Glutamatergic neuron (in vitro differentiated cells): ENCODE results near the gene EME2. TPM values are rescaled to one million over a fixed set of nuclear protein-coding genes. Genes with fewer than 3 reads are reported as not detected.

Source experiments
- DNase-seq: peaks from one replicate; pipeline ENCODE4 v3.0.0; 2022
- H3K27ac Mint-ChIP-seq: one replicate; pipeline ENCODE4 v1.8.0; 2020; ENCODE audit warnings: mild to moderate bottlenecking, mixed read lengths, inconsistent platforms; ENCODE audit not compliant: unreplicated experiment
- H3K27me3 Mint-ChIP-seq: one replicate; pipeline ENCODE4 v1.8.0; 2020; ENCODE audit warnings: mild to moderate bottlenecking, moderate library complexity, mixed read lengths, inconsistent platforms; ENCODE audit not compliant: unreplicated experiment
- H3K36me3 Mint-ChIP-seq: one replicate; pipeline ENCODE4 v1.8.0; 2020; ENCODE audit warnings: mild to moderate bottlenecking, mixed read lengths, inconsistent platforms; ENCODE audit not compliant: unreplicated experiment
- H3K4me1 Mint-ChIP-seq: one replicate; pipeline ENCODE4 v1.8.0; 2020; ENCODE audit warnings: mild to moderate bottlenecking, low read depth, mixed read lengths, inconsistent platforms; ENCODE audit not compliant: unreplicated experiment
- H3K4me3 Mint-ChIP-seq: one replicate; pipeline ENCODE4 v1.8.0; 2020; ENCODE audit warnings: mild to moderate bottlenecking, mixed read lengths, inconsistent platforms; ENCODE audit not compliant: unreplicated experiment
- H3K9me3 Mint-ChIP-seq: one replicate; pipeline ENCODE4 v1.8.0; 2020; ENCODE audit warnings: mild to moderate bottlenecking, moderate library complexity, mixed read lengths, inconsistent platforms; ENCODE audit not compliant: unreplicated experiment
- CTCF ChIP-seq: fragments of 200-600 bp; sonication (generic); IDR thresholded peaks from one replicate; pipeline ENCODE4 v1.5.0; 2021; ENCODE audit not compliant: partially characterized antibody, unreplicated experiment
- total RNA-seq: library from RNA; stranded (reverse); fragmentation: NEBNext Ultra II Directional; extraction: Animal tissue kit (Norgen Biotek cat#: 25700); gene quantifications from one replicate; pipeline ENCODE4 v1.2.1, GENCODE V29; 2021; ENCODE audit not compliant: unreplicated experiment

Gene EME2
- total RNA-seq, 1 donor from 2014 or later: 68.7 TPM

- Mint-ChIP-seq H3K27ac (no peak overlapping the region), H3K9me3 (peaks cover 13% of the 10 kb centered on the region), H3K36me3 (no peaks in the 10 kb centered on the region), H3K27me3 (peaks cover 10% of the 10 kb centered on the region), H3K4me1 (peaks cover 6% of the 10 kb centered on the region), H3K4me3 (peak overlapping the region; percentile 25)
- no peak for TF ChIP-seq CTCF
- no peak for DNase-seq
Measured at GRCh38 chr16:1757714-1758461, 14.7 kb upstream of the EME2 start.

GRCh38 chr16:1758923-1759322 is 13.7 kb upstream of the EME2 start:
- no peak for DNase-seq
- Mint-ChIP-seq H3K4me3 (no peak overlapping the region), H3K27me3 (peaks cover 10% of the 10 kb centered on the region), H3K4me1 (peaks cover 6% of the 10 kb centered on the region), H3K9me3 (peaks cover 11% of the 10 kb centered on the region), H3K27ac (no peak overlapping the region), H3K36me3 (no peaks in the 10 kb centered on the region)
- no peak for TF ChIP-seq CTCF

- DNase-seq: peak; percentile 11
- no peaks in the 10 kb centered on the region for H3K36me3 Mint-ChIP-seq
- H3K27me3 Mint-ChIP-seq: peaks cover 10% of the 10 kb centered on the region
Measured at GRCh38 chr16:1759511-1759910, 13.1 kb upstream of the EME2 start.

GRCh38 chr16:1760911-1761310 is 11.7 kb upstream of the EME2 start:
- no peak overlapping the region for H3K4me3 Mint-ChIP-seq
- no peak for DNase-seq
- H3K27ac Mint-ChIP-seq: peak overlapping the region; percentile 69
- H3K4me1 Mint-ChIP-seq: peaks cover 6% of the 10 kb centered on the region
- peaks cover 9% of the 10 kb centered on the region for H3K27me3 Mint-ChIP-seq
- H3K9me3 Mint-ChIP-seq: peaks cover 5% of the 10 kb centered on the region
- TF ChIP-seq CTCF: no peak
- no peaks in the 10 kb centered on the region for H3K36me3 Mint-ChIP-seq

More at GRCh38 chr16:1759511-1759910, 13.1 kb upstream of the EME2 start:
- H3K9me3 Mint-ChIP-seq: peaks cover 10% of the 10 kb centered on the region
- TF ChIP-seq CTCF: no peak
- H3K4me3 Mint-ChIP-seq: no peak overlapping the region
- H3K4me1 Mint-ChIP-seq: peaks cover 6% of the 10 kb centered on the region
- no peak overlapping the region for H3K27ac Mint-ChIP-seq

- TF ChIP-seq CTCF: no peak
- Mint-ChIP-seq H3K9me3 (peaks cover 5% of the 10 kb centered on the region), H3K4me1 (peaks cover 6% of the 10 kb centered on the region), H3K27ac (peak overlapping the region; percentile 33), H3K4me3 (no peak overlapping the region), H3K36me3 (no peaks in the 10 kb centered on the region), H3K27me3 (peaks cover 5% of the 10 kb centered on the region)
- DNase-seq: no peak
Measured at GRCh38 chr16:1761751-1762150, 10.9 kb upstream of the EME2 start.
